Mammary epithelial cell (primary cell): ENCODE data around the gene SLC24A3.
A peak's percentile ranks its signal among the peaks of the same experiment; 100 is the strongest.

ENCODE experiments used
- EZH2 ChIP-seq: IDR thresholded peaks from 2 replicates; pipeline ENCODE4 v1.6.1; 2012; ENCODE audit warnings: low read length, inconsistent platforms, borderline replicate concordance
- TF ChIP-seq, protein P1 (sequence below), 2 donors: IDR thresholded peaks in 1 of 2; conservative IDR thresholded peaks in 1 of 2; 2 replicates each; pipeline ENCODE4 v1.5.1; 2011 to 2012; ENCODE audit warnings: inconsistent platforms in 2 of 2, low read length in 2 of 2, mild to moderate bottlenecking in 2 of 2, control low read depth in 1 of 2, low read depth in 1 of 2; ENCODE audit not compliant: insufficient read depth in 1 of 2; ENCODE audit errors: extremely low read depth in 1 of 2

DNA sequence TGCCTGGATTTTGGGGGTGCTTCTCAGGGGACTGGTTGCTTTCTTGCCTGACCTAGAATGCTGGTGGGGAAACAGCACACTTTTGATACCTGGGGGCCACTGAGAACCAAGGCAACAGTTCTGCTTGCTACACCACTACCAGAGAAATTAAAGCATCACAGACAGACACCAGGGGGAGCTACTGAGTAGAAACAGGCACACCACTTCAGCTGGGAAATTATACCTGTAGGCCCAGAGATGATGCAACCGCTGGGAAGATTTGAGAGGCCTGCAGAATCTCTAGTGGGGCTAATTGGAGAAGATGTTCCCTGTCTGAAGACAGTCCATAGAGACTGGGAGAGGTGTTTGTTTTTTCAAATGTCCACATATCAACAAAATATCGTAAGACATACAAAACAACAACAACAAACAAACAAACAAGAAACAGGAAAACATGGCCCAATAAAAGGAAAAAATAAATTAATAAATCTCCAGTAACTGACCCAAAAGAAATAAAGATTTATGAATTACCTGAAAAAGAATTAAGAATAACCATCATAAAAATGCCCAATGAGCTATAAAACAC is 416.2 kb downstream of the SLC24A3 start:
- TF ChIP-seq, protein P1, sequence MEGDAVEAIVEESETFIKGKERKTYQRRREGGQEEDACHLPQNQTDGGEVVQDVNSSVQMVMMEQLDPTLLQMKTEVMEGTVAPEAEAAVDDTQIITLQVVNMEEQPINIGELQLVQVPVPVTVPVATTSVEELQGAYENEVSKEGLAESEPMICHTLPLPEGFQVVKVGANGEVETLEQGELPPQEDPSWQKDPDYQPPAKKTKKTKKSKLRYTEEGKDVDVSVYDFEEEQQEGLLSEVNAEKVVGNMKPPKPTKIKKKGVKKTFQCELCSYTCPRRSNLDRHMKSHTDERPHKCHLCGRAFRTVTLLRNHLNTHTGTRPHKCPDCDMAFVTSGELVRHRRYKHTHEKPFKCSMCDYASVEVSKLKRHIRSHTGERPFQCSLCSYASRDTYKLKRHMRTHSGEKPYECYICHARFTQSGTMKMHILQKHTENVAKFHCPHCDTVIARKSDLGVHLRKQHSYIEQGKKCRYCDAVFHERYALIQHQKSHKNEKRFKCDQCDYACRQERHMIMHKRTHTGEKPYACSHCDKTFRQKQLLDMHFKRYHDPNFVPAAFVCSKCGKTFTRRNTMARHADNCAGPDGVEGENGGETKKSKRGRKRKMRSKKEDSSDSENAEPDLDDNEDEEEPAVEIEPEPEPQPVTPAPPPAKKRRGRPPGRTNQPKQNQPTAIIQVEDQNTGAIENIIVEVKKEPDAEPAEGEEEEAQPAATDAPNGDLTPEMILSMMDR (conservative IDR thresholded peaks at IDR 0.05 in 1 of 2, IDR thresholded peaks at IDR 0.05 in 1 of 2; ENCODE audit: extremely low read depth in 1 of 2, insufficient read depth in 1 of 2, low read depth in 1 of 2, low read length in 2 of 2) = peak; percentile 80 to 89
- no peak for TF ChIP-seq EZH2
